Measurements from ENCODE around the gene ZNF302.

GRCh38 chr19:34666200-34666957 lies 11.1 kb upstream of the ZNF302 start:
- TF ChIP-seq POLR2A (IDR thresholded peaks at IDR 0.05) (no peak), CTCF (IDR thresholded peaks at IDR 0.05) (no peak)
